SK-N-SH (cell line): ENCODE data around the gene GALNT13. TPM values are rescaled to one million over a fixed set of nuclear protein-coding genes. Genes with fewer than 3 reads are reported as not detected.

ENCODE experiments used
- CTCF ChIA-PET: fragments of 300-600, 350-600 bp; formaldehyde crosslinking; extraction: SDS; loops from one replicate; lab custom pipeline; 2021; lab: Yijun Ruan, JAX
- POLR2A ChIA-PET: fragments of 350-600 bp; sonication (Branson Sonifier 250); formaldehyde crosslinking; extraction: SDS; loops from one replicate; lab custom pipeline; 2020; ENCODE audit warnings: antibody characterized with exemption, inconsistent platforms; lab: Yijun Ruan, JAX
- DNase-seq: peaks from one replicate; pipeline ENCODE4 v3.0.0; 2012
- H2AFZ ChIP-seq: fragments of 200-600 bp; sonication (generic); 2 replicates; pipeline ENCODE4 v1.8.1; 2016; ENCODE audit warnings: antibody characterized with exemption, mild to moderate bottlenecking, low read depth
- H3F3A ChIP-seq: fragments of 200-600 bp; sonication (generic); replicated peaks from 2 replicates; pipeline ENCODE3; 2016; ENCODE audit warnings: antibody characterized with exemption, mild to moderate bottlenecking; ENCODE audit not compliant: insufficient read depth
- H3K27ac ChIP-seq, 2 experiments: fragments of 200-500 bp in 1 of 2; fragments of 200-600 bp in 1 of 2; sonication (Bioruptor generic) in 1 of 2; sonication (generic), shearing (Covaris generic) in 1 of 2; 2 replicates each; pipeline versions ENCODE4 v1.5.1 to v1.6.1; 2014 to 2016; ENCODE audit warnings: low read depth in 2 of 2, inconsistent platforms in 1 of 2, low read length in 1 of 2, mild to moderate bottlenecking in 1 of 2, mixed read lengths in 1 of 2
- H3K27me3 ChIP-seq: fragments of 200-600 bp; sonication (generic), shearing (Covaris generic); 2 replicates; pipeline ENCODE4 v1.6.1; 2016; ENCODE audit warnings: mixed run types; ENCODE audit not compliant: insufficient read depth
- H3K36me3 ChIP-seq, 2 experiments: fragments of 200-500 bp in 1 of 2; fragments of 200-600 bp in 1 of 2; sonication (Bioruptor generic) in 1 of 2; sonication (generic) in 1 of 2; replicated peaks in 1 of 2; 2 replicates each; pipeline versions ENCODE3 to v1.5.1; 2014 to 2016; ENCODE audit warnings: low read length in 1 of 2, mild to moderate bottlenecking in 1 of 2; ENCODE audit not compliant: insufficient read depth in 2 of 2, control insufficient read depth in 1 of 2
- H3K4me1 ChIP-seq, 2 experiments: fragments of 200-500 bp in 1 of 2; fragments of 200-600 bp in 1 of 2; sonication (Bioruptor generic) in 1 of 2; sonication (generic), shearing (Covaris generic) in 1 of 2; 2 replicates each; pipeline versions ENCODE4 v1.5.1 to v1.6.1; 2014 to 2016; ENCODE audit warnings: low read depth in 1 of 2, low read length in 1 of 2, mixed run types in 1 of 2; ENCODE audit not compliant: insufficient read depth in 2 of 2, control insufficient read depth in 1 of 2
- H3K4me2 ChIP-seq: fragments of 200-600 bp; sonication (generic), shearing (Covaris generic); 2 replicates; pipeline ENCODE4 v1.6.1; 2017; ENCODE audit warnings: mixed run types
- H3K4me3 ChIP-seq, 2 experiments: fragments of 200-500 bp in 1 of 2; fragments of 200-600 bp in 1 of 2; sonication (Bioruptor generic) in 1 of 2; sonication (generic), shearing (Covaris generic) in 1 of 2; 2 replicates each; pipeline versions ENCODE4 v1.5.1 to v1.8.1; 2014 to 2016; ENCODE audit warnings: low read depth in 2 of 2, inconsistent platforms in 1 of 2, low read length in 1 of 2, mild to moderate bottlenecking in 1 of 2, mixed read lengths in 1 of 2, moderate library complexity in 1 of 2
- H3K79me2 ChIP-seq: fragments of 200-600 bp; sonication (generic); 2 replicates; pipeline ENCODE4 v1.8.1; 2017; ENCODE audit warnings: mild to moderate bottlenecking; ENCODE audit not compliant: insufficient read depth
- H3K9ac ChIP-seq: fragments of 200-600 bp; sonication (generic); 2 replicates; pipeline ENCODE4 v1.6.1; 2017; ENCODE audit warnings: mixed run types
- H3K9me2 ChIP-seq: fragments of 200-600 bp; sonication (generic); 2 replicates; pipeline ENCODE4 v1.6.1; 2017; ENCODE audit warnings: mixed run types
- H3K9me3 ChIP-seq: fragments of 200-600 bp; sonication (generic); 2 replicates; pipeline ENCODE4 v1.6.1; 2017; ENCODE audit warnings: mixed run types, mild to moderate bottlenecking, moderate library complexity
- H4K20me1 ChIP-seq: fragments of 200-600 bp; sonication (generic); 2 replicates; pipeline ENCODE4 v1.6.1; 2017; ENCODE audit warnings: mild to moderate bottlenecking, mixed run types; ENCODE audit not compliant: insufficient read depth
- CHD2 ChIP-seq: fragments of 150-350 bp; IDR thresholded peaks from 2 replicates; pipeline ENCODE4 v1.6.1; 2018; ENCODE audit warnings: low read length; ENCODE audit not compliant: partially characterized antibody
- EP300 ChIP-seq, 2 experiments: IDR thresholded peaks; 2 replicates each; pipeline versions ENCODE4 v1.4.0 to v1.6.1; 2012; ENCODE audit warnings: borderline replicate concordance in 1 of 2, low read depth in 1 of 2, low read length in 1 of 2
- EZH2phosphoT487 ChIP-seq: fragments of 200-600 bp; sonication (generic); IDR thresholded peaks from 2 replicates; pipeline ENCODE4 v1.6.1; 2017; ENCODE audit warnings: low read depth, mixed run types, mild to moderate bottlenecking, antibody characterized with exemption, moderate library complexity, borderline replicate concordance
- FOXJ3 ChIP-seq: sonication (generic); formaldehyde crosslinking; IDR thresholded peaks from 2 replicates; pipeline ENCODE4 v1.5.1; 2020; ENCODE audit warnings: mild to moderate bottlenecking, missing genetic modification reagents
- FOXM1 ChIP-seq: IDR thresholded peaks from 2 replicates; pipeline ENCODE4 v1.4.0; 2012; ENCODE audit warnings: low read depth, mild to moderate bottlenecking
- GABPA ChIP-seq: IDR thresholded peaks from 2 replicates; pipeline ENCODE4 v1.4.0; 2012; ENCODE audit warnings: low read depth, mild to moderate bottlenecking
- MXI1 ChIP-seq: IDR thresholded peaks from 2 replicates; pipeline ENCODE4 v1.6.1; 2012; ENCODE audit warnings: mild to moderate bottlenecking, low read depth, low read length, improper control_type of control experiment
- POLR2AphosphoS5 ChIP-seq: IDR thresholded peaks from 2 replicates; pipeline ENCODE4 v1.6.1; 2012; ENCODE audit warnings: low read depth, low read length
- RCOR1 ChIP-seq: fragments of 150-350 bp; IDR thresholded peaks from 2 replicates; pipeline ENCODE4 v1.6.1; 2017; ENCODE audit warnings: antibody characterized with exemption, low read length
- RXRA ChIP-seq: IDR thresholded peaks from 2 replicates; pipeline ENCODE4 v1.4.0; 2012; ENCODE audit warnings: low read depth, mild to moderate bottlenecking, borderline replicate concordance
- TEAD4 ChIP-seq: IDR thresholded peaks from 2 replicates; pipeline ENCODE4 v1.4.0; 2012; ENCODE audit warnings: mild to moderate bottlenecking, borderline replicate concordance; ENCODE audit not compliant: insufficient read depth
- USF2 ChIP-seq: fragments of 150-350 bp; IDR thresholded peaks from 2 replicates; pipeline ENCODE4 v1.6.1; 2017; ENCODE audit warnings: antibody characterized with exemption, low read length, low read depth, borderline replicate concordance
- YY1 ChIP-seq: IDR thresholded peaks from 2 replicates; pipeline ENCODE4 v1.4.0; 2012; ENCODE audit warnings: low read depth, mild to moderate bottlenecking
- WGBS: methylation state at CpG from one replicate; pipeline ENCODE4 v1.1.6; 2017; ENCODE audit warnings: low lambda C conversion rate; 5-methylcytosine and 5-hydroxymethylcytosine counted together
- polyA plus RNA-seq, 3 experiments: library from polyadenylated mRNA; depleted of rRNA; stranded (reverse); fragments of >200 nt; gene quantifications; 2 replicates each; pipeline ENCODE4 v1.2.3, GENCODE V29; 2012

GALNT13 gene
- polyA plus RNA-seq, 1 of the 3 experiments (the other 2 are of a cell fraction): 0.33 TPM

GRCh38 chr2:154133823-154134222 lies 262.1 kb downstream of the GALNT13 start:
- H3K9ac ChIP-seq: no peak overlapping the region
- CTCF ChIA-PET: no interaction called here
- 47% methylated on average over 3 of the region's 3 CpGs for WGBS
- H3K36me3 ChIP-seq: no peaks in the 10 kb centered on the region
- H3K4me3 ChIP-seq: no peak overlapping the region
- no peak for TF ChIP-seq CHD2
- no peak for TF ChIP-seq EP300 (IDR thresholded peaks at IDR 0.05; ENCODE audit: borderline replicate concordance in 1 of 2, low read depth in 1 of 2, low read length in 1 of 2)
- TF ChIP-seq YY1: no peak
- no peak for TF ChIP-seq EZH2phosphoT487
- TF ChIP-seq TEAD4: no peak
- TF ChIP-seq FOXM1: no peak
- TF ChIP-seq RXRA: no peak
- no peak for TF ChIP-seq USF2
- TF ChIP-seq POLR2AphosphoS5: no peak
- no peak for TF ChIP-seq MXI1
- no peak for TF ChIP-seq RCOR1
- TF ChIP-seq GABPA: no peak
- no peak overlapping the region; a peak in 1 of 4 replicates for H3K27ac ChIP-seq
- H3K27me3 ChIP-seq: no peaks in the 10 kb centered on the region
- H4K20me1 ChIP-seq: no peaks in the 10 kb centered on the region
- peaks cover 0 to 13% of the 10 kb centered on the region in 2 experiments; a peak in 2 of 4 replicates for H3K4me1 ChIP-seq
- H3K9me2 ChIP-seq: no peaks in the 10 kb centered on the region
- no peak overlapping the region for H2AFZ ChIP-seq
- POLR2A ChIA-PET: no interaction called here
- DNase-seq: no peak
- H3K9me3 ChIP-seq: no peaks in the 10 kb centered on the region
- H3K4me2 ChIP-seq: no peak overlapping the region
- H3K79me2 ChIP-seq: no peaks in the 10 kb centered on the region
- no peaks in the 10 kb centered on the region for H3F3A ChIP-seq

- peak overlapping the region in 1 of 2 experiments; percentile 0; a peak in 2 of 4 replicates for H3K27ac ChIP-seq
- H3K27me3 ChIP-seq: no peaks in the 10 kb centered on the region
- H3K9me2 ChIP-seq: no peaks in the 10 kb centered on the region
- peak overlapping the region; percentile 0; the same call in 1 of the 2 replicates for H2AFZ ChIP-seq
- TF ChIP-seq FOXJ3 (CRISPR knock-in tag) (no peak), EP300 (IDR thresholded peaks at IDR 0.05; ENCODE audit: borderline replicate concordance in 1 of 2, low read depth in 1 of 2, low read length in 1 of 2) (peak in 1 of 2 experiments; percentile 80; a peak in 2 of 4 replicates)
- H3K4me2 ChIP-seq: no peak overlapping the region
- peaks cover 18% of the 10 kb centered on the region for H3F3A ChIP-seq
- no peak overlapping the region for H3K4me3 ChIP-seq
- H3K79me2 ChIP-seq: no peaks in the 10 kb centered on the region
- DNase-seq: no peak
- no peaks in the 10 kb centered on the region for H4K20me1 ChIP-seq
- H3K9me3 ChIP-seq: no peaks in the 10 kb centered on the region
- no peaks in the 10 kb centered on the region; a peak in 3 of 4 replicates for H3K4me1 ChIP-seq
- ChIA-PET POLR2A (no interaction called here), CTCF (interaction anchor here (1.7 kb wide), 1 partner anchor 9 kb away, joined by 5 read pairs; no protein-coding TSS in a partner anchor)
- H3K36me3 ChIP-seq: no peaks in the 10 kb centered on the region
- H3K9ac ChIP-seq: no peak overlapping the region
- WGBS: 76% methylated on average over 4 of the region's 4 CpGs
These were observed 268.7 kb downstream of the GALNT13 start for GRCh38 chr2:154140249-154141025.
